Endothelial cell of umbilical vein (primary cell): ENCODE data around the gene TTLL5. TPM values are rescaled to one million over a fixed set of nuclear protein-coding genes. Genes with fewer than 3 reads are reported as not detected.

ENCODE experiments used
- BruUV-seq: library from RNA; stranded (reverse); fragments of 400-500 nt; replicated peaks from 2 replicates; lab custom pipeline; 2021; lab: Mats Ljungman, UMichigan
- CTCF ChIA-PET: fragments of 300-600, 350-600 bp; sonication (Branson Sonifier 250); formaldehyde crosslinking; loops from one replicate; lab custom pipeline; 2021; ENCODE audit warnings: antibody characterized with exemption, inconsistent platforms; lab: Charles Lee
- POLR2A ChIA-PET: fragments of 300-600, 350-600 bp; sonication (Branson Sonifier 250); formaldehyde crosslinking; loops from one replicate; lab custom pipeline; 2021; ENCODE audit warnings: antibody characterized with exemption, inconsistent platforms; lab: Charles Lee
- DNase-seq: peaks from one replicate; pipeline ENCODE4 v3.0.0-alpha.2; 2011; ENCODE audit warnings: low read depth, low spot score
- FAIRE-seq: peaks from 2 replicates; lab custom pipeline; 2011; peaks lifted over from hg19 to GRCh38; lab: Jason Lieb, UNC
- H2AFZ ChIP-seq: 2 replicates; pipeline ENCODE4 v1.6.0; 2012; ENCODE audit warnings: low read depth, low read length, control low read depth, inconsistent platforms
- H3K27ac ChIP-seq: 2 replicates; pipeline ENCODE4 v1.5.1; 2011; ENCODE audit warnings: low read depth, mild to moderate bottlenecking, control low read depth, low read length, moderate library complexity; ENCODE audit not compliant: insufficient read depth
- H3K27me3 ChIP-seq, 2 experiments: 2 replicates each; pipeline versions ENCODE4 v1.6.0 to v1.6.1; 2011; ENCODE audit warnings: low read length in 2 of 2, mixed read lengths in 1 of 2; ENCODE audit not compliant: control insufficient read depth in 2 of 2, insufficient read depth in 2 of 2
- H3K36me3 ChIP-seq, 2 experiments: 2 replicates in 1 of 2; 3 replicates in 1 of 2; pipeline ENCODE4 v1.5.1; 2011; ENCODE audit warnings: low read length in 2 of 2, mild to moderate bottlenecking in 1 of 2, moderate library complexity in 1 of 2; ENCODE audit not compliant: control insufficient read depth in 2 of 2, insufficient read depth in 2 of 2; ENCODE audit errors: extremely low read depth in 1 of 2
- H3K4me1 ChIP-seq: 3 replicates; pipeline ENCODE4 v1.5.1; 2011; ENCODE audit warnings: mild to moderate bottlenecking, low read length; ENCODE audit not compliant: control insufficient read depth, insufficient read depth; ENCODE audit errors: extremely low read depth
- H3K4me2 ChIP-seq: 2 replicates; pipeline ENCODE4 v1.6.1; 2011; ENCODE audit warnings: low read length, control low read depth, mixed read lengths; ENCODE audit not compliant: insufficient read depth
- H3K4me3 ChIP-seq, 3 experiments: fragments of 200-600 bp in 1 of 3; sonication (generic), shearing (Covaris generic) in 1 of 3; replicated peaks in 1 of 3; 2 replicates each; pipeline ENCODE4 v1.5.1; 2011 to 2016; ENCODE audit warnings: control low read depth in 3 of 3, low read length in 3 of 3, mild to moderate bottlenecking in 2 of 3, inconsistent platforms in 1 of 3, low read depth in 1 of 3, moderate library complexity in 1 of 3; ENCODE audit not compliant: insufficient read depth in 1 of 3
- H3K79me2 ChIP-seq: 2 replicates; pipeline ENCODE4 v1.6.0; 2012; ENCODE audit warnings: low read length, inconsistent platforms; ENCODE audit not compliant: control insufficient read depth, insufficient read depth
- H3K9ac ChIP-seq: replicated peaks from 2 replicates; pipeline ENCODE3; 2011; ENCODE audit warnings: low read length, control low read depth; ENCODE audit not compliant: insufficient read depth; ENCODE audit errors: extremely low read depth
- H3K9me1 ChIP-seq: replicated peaks from 3 replicates; pipeline ENCODE4 v1.6.0; 2011; ENCODE audit warnings: mild to moderate bottlenecking, low read length; ENCODE audit not compliant: control insufficient read depth, insufficient read depth; ENCODE audit errors: extremely low read depth
- H3K9me3 ChIP-seq: replicated peaks from 2 replicates; pipeline ENCODE4 v1.5.1; 2012; ENCODE audit warnings: low read length, inconsistent platforms; ENCODE audit not compliant: control insufficient read depth, insufficient read depth
- H4K20me1 ChIP-seq: replicated peaks from 2 replicates; pipeline ENCODE3; 2011; ENCODE audit warnings: mild to moderate bottlenecking, low read length; ENCODE audit not compliant: control insufficient read depth, insufficient read depth; ENCODE audit errors: extremely low read depth
- EZH2 ChIP-seq: IDR thresholded peaks from 2 replicates; pipeline ENCODE4 v1.6.1; 2012; ENCODE audit warnings: borderline replicate concordance, low read depth, mild to moderate bottlenecking, moderate library complexity, low read length, inconsistent platforms; ENCODE audit not compliant: severe bottlenecking
- FOS ChIP-seq: IDR thresholded peaks from 2 replicates; pipeline ENCODE4 v1.6.1; 2011; ENCODE audit warnings: mild to moderate bottlenecking, low read length, moderate library complexity, borderline replicate concordance; ENCODE audit not compliant: insufficient read depth
- GATA2 ChIP-seq: IDR thresholded peaks from 2 replicates; pipeline ENCODE4 v1.7.0; 2011; ENCODE audit warnings: low read depth, mild to moderate bottlenecking, moderate library complexity, mixed read lengths, low read length; ENCODE audit not compliant: insufficient read length, insufficient read depth
- JUN ChIP-seq: IDR thresholded peaks from 2 replicates; pipeline ENCODE4 v1.6.1; 2011; ENCODE audit warnings: borderline replicate concordance, low read depth; ENCODE audit not compliant: insufficient read length, insufficient read depth
- MYC ChIP-seq: IDR thresholded peaks from one replicate; pipeline ENCODE4 v1.6.1; 2011; ENCODE audit warnings: mild to moderate bottlenecking, low read depth, low read length
- POLR2A ChIP-seq: IDR thresholded peaks from 2 replicates; pipeline ENCODE4 v1.6.1; 2012; ENCODE audit warnings: low read depth, mild to moderate bottlenecking, control low read depth, low read length
- POLR2AphosphoS5 ChIP-seq: IDR thresholded peaks from 2 replicates; pipeline ENCODE4 v1.6.1; 2012; ENCODE audit warnings: low read depth, mild to moderate bottlenecking, control low read depth, low read length, moderate library complexity; ENCODE audit not compliant: insufficient read depth
- dilution Hi-C: fragments of 300-500 bp; cut with MboI; formaldehyde crosslinking; loops from one replicate; pipeline ENCODE4 v1.15.0; 2019; ENCODE audit warnings: low sequenced_read_pairs; ENCODE audit not compliant: extremely low pct_ligation_motif_present
- intact Hi-C: fragments of 100-400 bp; cut with micrococcal nuclease; formaldehyde crosslinking; loops from one replicate; pipeline ENCODE4 v1.10.0; 2022
- polyA plus RNA-seq, 4 experiments: library from polyadenylated mRNA; depleted of rRNA in 3 of 4; stranded (reverse) in 3 of 4; unstranded in 1 of 4; fragments of >200 nt; gene quantifications; 2 replicates each; pipeline versions ENCODE4 v1.2.1 to v1.2.3, GENCODE V29; 2011 to 2012; ENCODE audit warnings: missing spikeins in 1 of 4
- total RNA-seq: library from RNA; stranded (reverse); gene quantifications from 2 replicates; pipeline ENCODE4 v1.2.3, GENCODE V29; 2021
- TF ChIP-seq, protein P1 (sequence below): IDR thresholded peaks from 2 replicates; pipeline ENCODE4 v1.6.1; 2011; ENCODE audit not compliant: insufficient read depth, insufficient read length
- TF ChIP-seq, protein P2 (sequence below), 2 donors: IDR thresholded peaks; 1 replicate in 1 of 2; 2 replicates in 1 of 2; pipeline ENCODE4 v1.5.1; 2011; ENCODE audit warnings: low read length in 2 of 2, mild to moderate bottlenecking in 2 of 2, moderate library complexity in 2 of 2, control low read depth in 1 of 2, inconsistent platforms in 1 of 2, low read depth in 1 of 2; ENCODE audit not compliant: insufficient read depth in 1 of 2; ENCODE audit errors: extremely low read depth in 1 of 2

The TTLL5 gene
- total and polyA plus RNA-seq, 2 donors (not counting 3 experiments of a cell fraction or from before 2014, with no cell fraction given) = 33.2 to 93.6 TPM

DNA sequence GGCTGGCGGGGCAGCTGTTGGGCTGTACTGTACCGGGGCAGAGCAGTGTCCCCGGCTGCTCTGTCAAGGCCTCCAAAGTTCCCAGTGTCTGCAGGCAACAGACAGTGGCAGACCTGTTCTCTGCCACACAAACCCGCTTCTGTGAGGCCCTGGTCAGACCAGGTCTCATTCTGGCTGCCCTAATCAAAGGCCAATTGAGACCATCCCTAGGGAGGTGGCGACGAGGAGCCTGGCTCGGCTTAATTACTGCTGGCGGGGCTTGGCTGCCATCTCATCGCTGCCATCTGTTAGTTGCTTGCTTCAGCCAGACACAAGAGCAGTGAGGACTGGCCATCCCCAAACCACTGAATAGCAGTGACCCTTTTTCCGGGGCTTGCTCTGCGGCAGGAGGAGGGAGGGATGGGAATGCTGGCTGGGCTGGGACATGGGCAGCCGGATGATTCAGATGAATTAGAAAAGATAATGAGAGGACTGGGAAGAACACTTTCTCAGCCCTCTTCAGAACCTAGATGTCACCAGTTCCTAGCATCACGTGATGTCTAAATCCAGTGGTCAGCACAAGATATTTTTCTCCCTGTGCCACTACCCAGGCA, 24.9 kb upstream of the TTLL5 start:
- intact Hi-C loops = no loop called here

More for the DNA sequence above, 24.9 kb upstream of the TTLL5 start:
- no peaks in the 10 kb centered on the region for H3K9me1 ChIP-seq
- no peaks in the 10 kb centered on the region for H3K9me3 ChIP-seq
- POLR2A ChIA-PET = no interaction called here
- peaks cover 0 to 2% of the 10 kb centered on the region in 2 experiments for H3K27me3 ChIP-seq
- no peak overlapping the region for H2AFZ ChIP-seq
- no peak overlapping the region for H3K4me2 ChIP-seq
- no peak overlapping the region for H3K4me3 ChIP-seq
- no peaks in the 10 kb centered on the region for H4K20me1 ChIP-seq
- dilution Hi-C loops = no loop called here
- FAIRE-seq = no peak
- no TSS peak for BruUV-seq
- no peaks in the 10 kb centered on the region for H3K4me1 ChIP-seq
- CTCF ChIA-PET = interaction anchor here (1.1 to 2.8 kb wide), 5 partner anchors 12 to 346 kb away, joined by 3 to 8 read pairs (median 7); partner anchors contain the start of gene TGFB3
- H3K9ac ChIP-seq = no peak overlapping the region
- no peak for DNase-seq
- H3K36me3 ChIP-seq = no peaks in the 10 kb centered on the region
- TF ChIP-seq MYC (no peak), EZH2 (no peak), POLR2A (no peak), JUN (no peak), FOS (no peak), POLR2AphosphoS5 (no peak), GATA2 (no peak)
- TF ChIP-seq, protein P1, sequence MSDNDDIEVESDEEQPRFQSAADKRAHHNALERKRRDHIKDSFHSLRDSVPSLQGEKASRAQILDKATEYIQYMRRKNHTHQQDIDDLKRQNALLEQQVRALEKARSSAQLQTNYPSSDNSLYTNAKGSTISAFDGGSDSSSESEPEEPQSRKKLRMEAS = no peak
- TF ChIP-seq, protein P2, sequence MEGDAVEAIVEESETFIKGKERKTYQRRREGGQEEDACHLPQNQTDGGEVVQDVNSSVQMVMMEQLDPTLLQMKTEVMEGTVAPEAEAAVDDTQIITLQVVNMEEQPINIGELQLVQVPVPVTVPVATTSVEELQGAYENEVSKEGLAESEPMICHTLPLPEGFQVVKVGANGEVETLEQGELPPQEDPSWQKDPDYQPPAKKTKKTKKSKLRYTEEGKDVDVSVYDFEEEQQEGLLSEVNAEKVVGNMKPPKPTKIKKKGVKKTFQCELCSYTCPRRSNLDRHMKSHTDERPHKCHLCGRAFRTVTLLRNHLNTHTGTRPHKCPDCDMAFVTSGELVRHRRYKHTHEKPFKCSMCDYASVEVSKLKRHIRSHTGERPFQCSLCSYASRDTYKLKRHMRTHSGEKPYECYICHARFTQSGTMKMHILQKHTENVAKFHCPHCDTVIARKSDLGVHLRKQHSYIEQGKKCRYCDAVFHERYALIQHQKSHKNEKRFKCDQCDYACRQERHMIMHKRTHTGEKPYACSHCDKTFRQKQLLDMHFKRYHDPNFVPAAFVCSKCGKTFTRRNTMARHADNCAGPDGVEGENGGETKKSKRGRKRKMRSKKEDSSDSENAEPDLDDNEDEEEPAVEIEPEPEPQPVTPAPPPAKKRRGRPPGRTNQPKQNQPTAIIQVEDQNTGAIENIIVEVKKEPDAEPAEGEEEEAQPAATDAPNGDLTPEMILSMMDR (IDR thresholded peaks at IDR 0.05; ENCODE audit: extremely low read depth in 1 of 2, insufficient read depth in 1 of 2, low read depth in 1 of 2, low read length in 2 of 2) = no peak
- no peak overlapping the region for H3K27ac ChIP-seq
- no peaks in the 10 kb centered on the region for H3K79me2 ChIP-seq
